Right atrium auricular region (tissue), 2 donors: ENCODE data around the gene OR6K3. TPM values are rescaled to one million over a fixed set of nuclear protein-coding genes. Genes with fewer than 3 reads are reported as not detected.

Experiments
- DNase-seq: peaks from one replicate; pipeline ENCODE4 v3.0.0-alpha.2; 2019; ENCODE audit warnings: low spot score
- H3K27ac ChIP-seq, 2 donors: fragments of 200-600 bp; sonication (generic); 1 replicate in 1 of 2; 2 replicates in 1 of 2; pipeline ENCODE4 v1.5.1; 2016 to 2019
- H3K27me3 ChIP-seq, 2 donors: fragments of 200-600 bp; sonication (generic); one replicate each; pipeline versions ENCODE4 v1.5.1 to v1.6.0; 2017 to 2019
- H3K36me3 ChIP-seq: fragments of 200-600 bp; sonication (generic); one replicate; pipeline ENCODE4 v1.5.1; 2016
- H3K4me1 ChIP-seq, 2 donors: fragments of 200-600 bp; sonication (generic); one replicate each; pipeline versions ENCODE4 v1.5.1 to v1.6.0; 2017 to 2019
- H3K4me3 ChIP-seq, 2 donors: fragments of 200-600 bp; sonication (generic); 1 replicate in 1 of 2; 2 replicates in 1 of 2; pipeline ENCODE4 v1.5.1; 2017 to 2019; ENCODE audit warnings: mild to moderate bottlenecking in 1 of 2, moderate library complexity in 1 of 2
- H3K9me3 ChIP-seq, 2 donors: fragments of 200-600 bp; sonication (generic); one replicate each; pipeline ENCODE4 v1.5.1; 2019
- total RNA-seq, 2 donors: library from RNA; depleted of rRNA; stranded (reverse); fragments of >200 nt; gene quantifications; one replicate each; pipeline ENCODE4 v1.1.0, GENCODE V29; 2016
- TF ChIP-seq, protein P1 (sequence below), 2 donors: fragments of 200-600 bp; sonication (generic); IDR thresholded peaks; one replicate each; pipeline ENCODE4 v1.5.1; 2019; ENCODE audit warnings: antibody characterized with exemption in 2 of 2

OR6K3 gene, protein sequence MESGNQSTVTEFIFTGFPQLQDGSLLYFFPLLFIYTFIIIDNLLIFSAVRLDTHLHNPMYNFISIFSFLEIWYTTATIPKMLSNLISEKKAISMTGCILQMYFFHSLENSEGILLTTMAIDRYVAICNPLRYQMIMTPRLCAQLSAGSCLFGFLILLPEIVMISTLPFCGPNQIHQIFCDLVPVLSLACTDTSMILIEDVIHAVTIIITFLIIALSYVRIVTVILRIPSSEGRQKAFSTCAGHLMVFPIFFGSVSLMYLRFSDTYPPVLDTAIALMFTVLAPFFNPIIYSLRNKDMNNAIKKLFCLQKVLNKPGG
- not detected for total RNA-seq

DNA sequence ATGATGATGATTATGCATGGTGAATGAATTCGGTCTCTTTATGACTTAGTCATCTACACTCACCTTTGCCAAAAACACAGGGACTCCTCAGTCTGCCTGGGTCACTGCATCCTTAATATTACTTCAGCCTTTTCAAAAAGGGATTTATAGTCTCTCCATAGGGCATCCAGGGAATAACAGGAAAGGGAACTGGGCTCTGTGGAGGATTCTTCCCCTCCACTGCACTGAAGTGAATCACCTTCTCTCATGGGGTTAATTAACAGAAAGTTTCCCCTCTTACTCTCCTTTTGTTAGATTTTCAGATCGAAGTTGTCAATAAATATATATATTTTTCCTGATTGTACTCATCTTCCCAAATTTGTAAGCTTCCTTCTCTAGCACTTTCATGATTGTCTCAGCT is at the start of gene OR6K3:
TSS of gene OR6K3 (minus strand) at position 101 of the 400 bp plus-strand sequence. CDS start 2,605 bp downstream, outside the sequence.
- Histone ChIP-seq H3K27ac (no peak within 1 kb of the TSS), H3K27me3 (no peaks in the 10 kb centered on the region), H3K4me1 (no peaks in the 10 kb centered on the region), H3K36me3 (no peaks in the 10 kb centered on the region), H3K4me3 (no peak within 1 kb of the TSS), H3K9me3 (no peaks in the 10 kb centered on the region)
- TF ChIP-seq, protein P1, sequence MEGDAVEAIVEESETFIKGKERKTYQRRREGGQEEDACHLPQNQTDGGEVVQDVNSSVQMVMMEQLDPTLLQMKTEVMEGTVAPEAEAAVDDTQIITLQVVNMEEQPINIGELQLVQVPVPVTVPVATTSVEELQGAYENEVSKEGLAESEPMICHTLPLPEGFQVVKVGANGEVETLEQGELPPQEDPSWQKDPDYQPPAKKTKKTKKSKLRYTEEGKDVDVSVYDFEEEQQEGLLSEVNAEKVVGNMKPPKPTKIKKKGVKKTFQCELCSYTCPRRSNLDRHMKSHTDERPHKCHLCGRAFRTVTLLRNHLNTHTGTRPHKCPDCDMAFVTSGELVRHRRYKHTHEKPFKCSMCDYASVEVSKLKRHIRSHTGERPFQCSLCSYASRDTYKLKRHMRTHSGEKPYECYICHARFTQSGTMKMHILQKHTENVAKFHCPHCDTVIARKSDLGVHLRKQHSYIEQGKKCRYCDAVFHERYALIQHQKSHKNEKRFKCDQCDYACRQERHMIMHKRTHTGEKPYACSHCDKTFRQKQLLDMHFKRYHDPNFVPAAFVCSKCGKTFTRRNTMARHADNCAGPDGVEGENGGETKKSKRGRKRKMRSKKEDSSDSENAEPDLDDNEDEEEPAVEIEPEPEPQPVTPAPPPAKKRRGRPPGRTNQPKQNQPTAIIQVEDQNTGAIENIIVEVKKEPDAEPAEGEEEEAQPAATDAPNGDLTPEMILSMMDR (IDR thresholded peaks at IDR 0.05), result no peak
- DNase-seq, result no peak

- Histone ChIP-seq H3K27me3 (no peaks in the 10 kb centered on the region), H3K9me3 (no peaks in the 10 kb centered on the region), H3K27ac (no peak within 1 kb of the TSS), H3K36me3 (no peaks in the 10 kb centered on the region), H3K4me1 (no peaks in the 10 kb centered on the region), H3K4me3 (no peak within 1 kb of the TSS)
- TF ChIP-seq, protein P1 (IDR thresholded peaks at IDR 0.05), result no peak
- DNase-seq, result no peak
These were observed 33.9 kb upstream of the OR6K3 start, which contains the start of gene OR6K6 for GRCh38 chr1:158754420-158754819. TSS of gene OR6K6 (plus strand) at chr1:158754720. CDS start at chr1:158754888, 168 bp downstream.

DNA sequence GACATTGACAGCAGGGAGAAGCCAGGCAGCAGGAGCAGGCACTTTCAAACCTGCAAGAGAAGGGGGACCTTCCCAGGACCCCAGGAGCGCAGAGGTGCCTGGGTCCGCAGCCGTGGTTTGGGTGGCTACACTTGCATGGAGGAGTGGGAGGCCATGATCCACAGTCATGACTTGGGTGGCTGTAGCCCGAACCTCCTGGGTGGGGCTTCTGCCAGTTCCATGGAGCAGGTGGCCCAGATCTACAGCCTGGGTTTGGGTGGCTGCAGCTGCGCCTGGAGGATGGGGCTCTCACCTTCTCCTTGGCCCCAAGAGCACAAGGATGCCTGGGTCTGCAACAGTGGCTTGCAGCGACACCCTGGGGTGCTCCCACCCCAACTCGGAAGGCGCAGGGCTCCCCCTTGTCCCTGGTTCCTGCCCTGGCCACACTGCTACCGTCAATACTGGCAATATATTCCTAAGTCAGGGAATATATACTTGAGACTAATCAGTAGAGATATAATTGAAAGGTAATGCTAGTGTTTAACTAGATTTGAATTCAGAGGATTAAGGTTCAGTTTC is 31.7 kb upstream of the OR6K3 start:
- TF ChIP-seq, protein P1 (IDR thresholded peaks at IDR 0.05), result no peak
- Histone ChIP-seq H3K36me3 (no peaks in the 10 kb centered on the region), H3K27ac (no peak overlapping the region), H3K9me3 (no peaks in the 10 kb centered on the region), H3K4me1 (no peaks in the 10 kb centered on the region), H3K4me3 (no peak overlapping the region), H3K27me3 (no peaks in the 10 kb centered on the region)
- no peak for DNase-seq

DNA sequence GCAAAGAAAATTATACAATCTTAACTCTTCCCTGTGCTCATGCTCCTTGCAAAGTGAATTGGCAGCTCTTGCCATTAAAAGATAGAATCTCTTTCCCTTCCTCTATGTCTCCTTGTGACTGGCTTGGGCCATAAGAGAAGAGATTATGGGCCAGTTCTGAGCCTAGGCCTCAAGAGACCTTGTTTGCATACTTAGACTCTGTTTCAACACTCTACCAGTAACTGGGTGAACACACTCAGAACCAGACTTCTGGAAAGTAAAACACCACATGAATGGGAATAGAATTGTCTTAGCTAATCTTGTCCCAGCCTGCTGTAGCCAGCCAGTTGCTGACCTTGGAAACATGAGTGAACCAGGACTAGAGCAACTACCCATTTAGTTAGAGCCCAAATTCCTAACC is 15.3 kb upstream of the OR6K3 start:
- DNase-seq, result no peak
- Histone ChIP-seq H3K9me3 (no peaks in the 10 kb centered on the region), H3K4me1 (no peaks in the 10 kb centered on the region), H3K36me3 (no peaks in the 10 kb centered on the region), H3K27me3 (no peaks in the 10 kb centered on the region), H3K4me3 (no peak overlapping the region), H3K27ac (no peak overlapping the region)
- TF ChIP-seq, protein P1 (IDR thresholded peaks at IDR 0.05), result no peak

DNA sequence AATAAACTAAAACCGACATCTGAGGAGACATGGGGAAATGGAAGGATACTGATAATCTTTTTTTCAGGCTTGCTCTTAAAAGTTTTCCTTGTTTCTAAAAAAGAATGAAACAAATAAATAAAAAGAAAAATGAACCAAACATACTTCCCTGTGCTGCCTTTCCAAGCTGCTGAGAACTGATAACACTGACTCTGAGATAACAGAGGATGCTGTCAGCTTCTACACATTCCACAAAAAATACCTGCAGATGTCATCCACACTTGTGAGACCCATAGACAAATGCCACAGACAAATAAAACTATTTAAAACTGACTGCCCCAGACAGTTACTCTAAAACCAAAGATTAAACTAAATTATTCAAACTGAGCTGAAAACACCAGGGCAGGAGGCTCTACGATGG is 12.0 kb upstream of the OR6K3 start:
- Histone ChIP-seq H3K27me3 (no peaks in the 10 kb centered on the region), H3K9me3 (no peaks in the 10 kb centered on the region), H3K4me3 (no peak overlapping the region), H3K36me3 (no peaks in the 10 kb centered on the region), H3K27ac (no peak overlapping the region), H3K4me1 (no peaks in the 10 kb centered on the region)
- DNase-seq, result no peak
- TF ChIP-seq, protein P1 (IDR thresholded peaks at IDR 0.05), result no peak
